GM12875 (cell line): ENCODE measurements around the gene MAPK10.

Experiments used
- H3K4me3 ChIP-seq: one replicate; pipeline ENCODE4 v1.5.1; 2011; ENCODE audit warnings: low read depth, low read length, control low read depth
- TF ChIP-seq, protein P1 (sequence below): IDR thresholded peaks from 2 replicates; pipeline ENCODE4 v1.5.1; 2011; ENCODE audit warnings: low read depth, mild to moderate bottlenecking, control low read depth, inconsistent platforms, low read length, moderate library complexity, borderline replicate concordance; ENCODE audit not compliant: insufficient read depth

The MAPK10 gene

GRCh38 chr4:86302830-86303229 lies 57.0 kb downstream of the MAPK10 start:
- TF ChIP-seq, protein P1, sequence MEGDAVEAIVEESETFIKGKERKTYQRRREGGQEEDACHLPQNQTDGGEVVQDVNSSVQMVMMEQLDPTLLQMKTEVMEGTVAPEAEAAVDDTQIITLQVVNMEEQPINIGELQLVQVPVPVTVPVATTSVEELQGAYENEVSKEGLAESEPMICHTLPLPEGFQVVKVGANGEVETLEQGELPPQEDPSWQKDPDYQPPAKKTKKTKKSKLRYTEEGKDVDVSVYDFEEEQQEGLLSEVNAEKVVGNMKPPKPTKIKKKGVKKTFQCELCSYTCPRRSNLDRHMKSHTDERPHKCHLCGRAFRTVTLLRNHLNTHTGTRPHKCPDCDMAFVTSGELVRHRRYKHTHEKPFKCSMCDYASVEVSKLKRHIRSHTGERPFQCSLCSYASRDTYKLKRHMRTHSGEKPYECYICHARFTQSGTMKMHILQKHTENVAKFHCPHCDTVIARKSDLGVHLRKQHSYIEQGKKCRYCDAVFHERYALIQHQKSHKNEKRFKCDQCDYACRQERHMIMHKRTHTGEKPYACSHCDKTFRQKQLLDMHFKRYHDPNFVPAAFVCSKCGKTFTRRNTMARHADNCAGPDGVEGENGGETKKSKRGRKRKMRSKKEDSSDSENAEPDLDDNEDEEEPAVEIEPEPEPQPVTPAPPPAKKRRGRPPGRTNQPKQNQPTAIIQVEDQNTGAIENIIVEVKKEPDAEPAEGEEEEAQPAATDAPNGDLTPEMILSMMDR = no peak
- H3K4me3 ChIP-seq = no peak overlapping the region

DNA sequence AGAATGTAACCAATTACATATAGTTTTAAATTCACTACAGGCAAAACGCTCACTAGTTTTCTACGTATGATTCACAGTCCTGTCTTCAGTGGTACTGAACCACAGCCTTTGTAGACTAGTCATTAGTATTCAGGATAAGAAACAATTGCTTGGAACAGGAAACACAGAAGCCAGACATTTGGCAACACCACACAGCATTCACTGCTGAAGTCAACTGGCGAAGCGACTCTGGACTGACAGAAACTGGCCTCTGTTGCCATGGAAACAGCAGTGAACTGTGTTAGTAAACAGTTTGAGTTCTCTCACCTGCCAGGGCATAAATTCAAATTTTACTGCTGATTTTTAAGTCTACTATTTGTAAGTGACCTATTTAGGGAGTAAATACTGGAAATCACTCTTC lies 57.6 kb downstream of the MAPK10 start:
- TF ChIP-seq, protein P1 = no peak
- no peak overlapping the region for H3K4me3 ChIP-seq

DNA sequence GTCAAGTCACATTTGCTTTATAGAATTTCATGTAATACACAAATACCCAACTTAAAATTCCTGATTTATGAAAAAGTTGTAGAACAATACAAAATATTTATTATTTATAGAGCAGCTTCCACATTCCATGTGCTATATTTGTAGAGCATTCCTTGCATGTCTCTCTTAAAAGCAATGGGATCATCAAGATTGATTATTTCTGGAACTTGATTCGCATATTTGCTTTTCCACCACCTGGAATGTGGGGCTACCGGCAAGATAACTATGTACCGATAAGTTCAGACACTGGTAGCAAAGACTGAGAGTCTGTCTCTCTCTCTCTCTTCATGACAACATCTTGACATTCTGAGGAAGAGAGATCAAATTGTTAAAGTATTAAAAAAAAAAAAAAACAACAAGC lies 59.3 kb downstream of the MAPK10 start:
- H3K4me3 ChIP-seq = no peak overlapping the region
- TF ChIP-seq, protein P1 = no peak

- TF ChIP-seq, protein P1 = no peak
These were observed 63.0 kb downstream of the MAPK10 start for GRCh38 chr4:86296865-86297264.

GRCh38 chr4:86294883-86295282 lies 65.0 kb downstream of the MAPK10 start:
- TF ChIP-seq, protein P1 = no peak
- H3K4me3 ChIP-seq = no peak overlapping the region

More at GRCh38 chr4:86296865-86297264, 63.0 kb downstream of the MAPK10 start:
- H3K4me3 ChIP-seq = no peak overlapping the region

- TF ChIP-seq, protein P1 = no peak
- H3K4me3 ChIP-seq = no peak overlapping the region
These were observed 68.7 kb downstream of the MAPK10 start for GRCh38 chr4:86291180-86291579.

DNA sequence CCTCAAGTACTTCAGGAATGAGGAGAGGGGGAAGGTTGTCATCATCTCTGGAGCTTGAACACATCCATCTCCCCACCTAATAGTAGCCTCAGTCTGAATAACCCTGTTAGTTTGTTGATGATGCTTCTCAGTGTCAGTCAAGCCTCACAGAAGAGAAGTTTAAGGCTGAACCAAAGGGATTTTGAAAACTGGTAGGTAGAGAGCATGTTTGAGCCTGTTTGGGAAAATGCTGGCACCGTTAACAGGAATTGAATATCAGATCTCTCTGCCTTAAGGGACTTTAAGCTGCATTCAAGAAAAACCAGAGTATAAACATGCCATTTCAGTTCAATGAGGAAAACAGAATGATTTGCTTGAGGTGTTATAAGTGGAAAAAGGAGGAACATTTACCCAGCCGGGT lies 73.1 kb downstream of the MAPK10 start:
- H3K4me3 ChIP-seq = no peak overlapping the region
- TF ChIP-seq, protein P1 = no peak
